Type B pancreatic cell (in vitro differentiated cells): ENCODE data around the gene ADCY7. TPM values are rescaled to one million over a fixed set of nuclear protein-coding genes. Genes with fewer than 3 reads are reported as not detected.

ENCODE experiments used
- DNase-seq: peaks from one replicate; pipeline ENCODE4 v3.0.0; 2021; ENCODE audit warnings: mixed read lengths; ENCODE audit not compliant: unreplicated experiment; ENCODE audit errors: extremely low spot score
- H3K27ac Mint-ChIP-seq: 2 replicates; pipeline ENCODE4 v1.8.0; 2021; ENCODE audit warnings: mild to moderate bottlenecking, mixed read lengths
- H3K27me3 Mint-ChIP-seq: 2 replicates; pipeline ENCODE4 v1.8.0; 2021; ENCODE audit warnings: mixed read lengths
- H3K36me3 Mint-ChIP-seq: 2 replicates; pipeline ENCODE4 v1.8.0; 2021; ENCODE audit warnings: mixed read lengths
- H3K4me1 Mint-ChIP-seq: one replicate; pipeline ENCODE4 v1.8.0; 2021; ENCODE audit warnings: mixed read lengths; ENCODE audit not compliant: unreplicated experiment
- H3K4me3 Mint-ChIP-seq: 2 replicates; pipeline ENCODE4 v1.8.0; 2021; ENCODE audit warnings: mild to moderate bottlenecking, mixed read lengths
- H3K9me3 Mint-ChIP-seq: 2 replicates; pipeline ENCODE4 v1.8.0; 2021; ENCODE audit warnings: mixed read lengths
- CTCF ChIP-seq: fragments of 200-600 bp; sonication (generic); conservative IDR thresholded peaks from 2 replicates; pipeline ENCODE4 v1.5.0; 2021; ENCODE audit warnings: antibody characterized with exemption, mild to moderate bottlenecking
- total RNA-seq: library from RNA; stranded (reverse); gene quantifications from 2 replicates; pipeline ENCODE4 v1.2.1, GENCODE V29; 2021; ENCODE audit warnings: low replicate concordance

Gene ADCY7
- total RNA-seq, 1 donor from 2014 or later = 16.8 TPM

GRCh38 chr16:50314665-50315064 is 48.3 kb downstream of the ADCY7 start:
- Mint-ChIP-seq H3K4me3 (no peak overlapping the region), H3K4me1 (peaks cover 34% of the 10 kb centered on the region), H3K27ac (peak overlapping the region; percentile 21), H3K9me3 (no peaks in the 10 kb centered on the region), H3K36me3 (peaks cover 17% of the 10 kb centered on the region), H3K27me3 (no peaks in the 10 kb centered on the region)
- DNase-seq = no peak
- TF ChIP-seq CTCF = no peak

- DNase-seq = no peak
- no peak overlapping the region for H3K4me3 Mint-ChIP-seq
- H3K27ac Mint-ChIP-seq = no peak overlapping the region
- H3K9me3 Mint-ChIP-seq = no peaks in the 10 kb centered on the region
- no peak for TF ChIP-seq CTCF
- H3K27me3 Mint-ChIP-seq = no peaks in the 10 kb centered on the region
- peaks cover 20% of the 10 kb centered on the region for H3K36me3 Mint-ChIP-seq
- peaks cover 26% of the 10 kb centered on the region for H3K4me1 Mint-ChIP-seq
These were observed 49.1 kb downstream of the ADCY7 start for GRCh38 chr16:50315346-50315997.

- H3K27me3 Mint-ChIP-seq = no peaks in the 10 kb centered on the region
- no peaks in the 10 kb centered on the region for H3K9me3 Mint-ChIP-seq
- H3K4me1 Mint-ChIP-seq = peaks cover 26% of the 10 kb centered on the region
- no peak overlapping the region for H3K27ac Mint-ChIP-seq
- no peak overlapping the region for H3K4me3 Mint-ChIP-seq
- TF ChIP-seq CTCF = no peak
- peaks cover 25% of the 10 kb centered on the region for H3K36me3 Mint-ChIP-seq
- no peak for DNase-seq
These were observed 49.9 kb downstream of the ADCY7 start for GRCh38 chr16:50316102-50316847.

GRCh38 chr16:50316848-50317630 is 50.7 kb downstream of the ADCY7 start:
- TF ChIP-seq CTCF = no peak
- Mint-ChIP-seq H3K4me3 (no peak overlapping the region), H3K27ac (peak overlapping the region; percentile 41), H3K9me3 (no peaks in the 10 kb centered on the region), H3K27me3 (no peaks in the 10 kb centered on the region), H3K4me1 (peaks cover 26% of the 10 kb centered on the region), H3K36me3 (peaks cover 30% of the 10 kb centered on the region)
- DNase-seq = no peak

GRCh38 chr16:50318796-50319578 is 52.6 kb downstream of the ADCY7 start:
- Mint-ChIP-seq H3K27ac (no peak overlapping the region), H3K27me3 (no peaks in the 10 kb centered on the region), H3K36me3 (peaks cover 28% of the 10 kb centered on the region), H3K9me3 (no peaks in the 10 kb centered on the region), H3K4me3 (no peak overlapping the region), H3K4me1 (peaks cover 29% of the 10 kb centered on the region)
- no peak for DNase-seq
- no peak for TF ChIP-seq CTCF
